GM21360 (cell line): ENCODE results near the gene KDM4B.

Source experiments
- ATAC-seq: cut with Tn5 transposase; IDR thresholded peaks from one replicate; pipeline ENCODE4 v1.9.1; 2021; ENCODE audit warnings: mild to moderate bottlenecking, moderate library complexity; ENCODE audit not compliant: unreplicated experiment

The KDM4B gene

GRCh38 chr19:5119297-5119998 lies 150.5 kb downstream of the KDM4B start:
- ATAC-seq: no peak

DNA sequence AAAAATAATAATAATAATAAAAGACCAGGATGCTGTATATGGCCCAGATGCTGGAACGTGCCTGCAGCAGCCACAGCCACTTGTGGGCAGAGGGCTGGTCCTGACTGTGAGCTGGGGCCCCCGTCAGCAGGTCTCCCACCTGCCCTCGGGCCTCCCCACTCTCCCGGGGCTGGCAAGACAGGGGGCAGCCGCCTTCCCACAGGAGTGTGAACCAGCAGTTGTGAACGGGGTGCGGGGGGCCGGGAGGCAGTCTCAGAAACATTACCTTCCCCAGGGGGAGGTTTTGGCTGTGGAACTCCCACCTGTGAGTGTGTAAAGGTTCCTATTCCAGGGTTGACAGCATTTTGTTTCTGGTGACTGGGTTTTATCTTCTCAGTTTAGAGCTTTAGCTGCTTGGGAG lies 151.4 kb downstream of the KDM4B start:
- ATAC-seq: no peak

- ATAC-seq: no peak
Observed at GRCh38 chr19:5120833-5121232, 151.9 kb downstream of the KDM4B start.

DNA sequence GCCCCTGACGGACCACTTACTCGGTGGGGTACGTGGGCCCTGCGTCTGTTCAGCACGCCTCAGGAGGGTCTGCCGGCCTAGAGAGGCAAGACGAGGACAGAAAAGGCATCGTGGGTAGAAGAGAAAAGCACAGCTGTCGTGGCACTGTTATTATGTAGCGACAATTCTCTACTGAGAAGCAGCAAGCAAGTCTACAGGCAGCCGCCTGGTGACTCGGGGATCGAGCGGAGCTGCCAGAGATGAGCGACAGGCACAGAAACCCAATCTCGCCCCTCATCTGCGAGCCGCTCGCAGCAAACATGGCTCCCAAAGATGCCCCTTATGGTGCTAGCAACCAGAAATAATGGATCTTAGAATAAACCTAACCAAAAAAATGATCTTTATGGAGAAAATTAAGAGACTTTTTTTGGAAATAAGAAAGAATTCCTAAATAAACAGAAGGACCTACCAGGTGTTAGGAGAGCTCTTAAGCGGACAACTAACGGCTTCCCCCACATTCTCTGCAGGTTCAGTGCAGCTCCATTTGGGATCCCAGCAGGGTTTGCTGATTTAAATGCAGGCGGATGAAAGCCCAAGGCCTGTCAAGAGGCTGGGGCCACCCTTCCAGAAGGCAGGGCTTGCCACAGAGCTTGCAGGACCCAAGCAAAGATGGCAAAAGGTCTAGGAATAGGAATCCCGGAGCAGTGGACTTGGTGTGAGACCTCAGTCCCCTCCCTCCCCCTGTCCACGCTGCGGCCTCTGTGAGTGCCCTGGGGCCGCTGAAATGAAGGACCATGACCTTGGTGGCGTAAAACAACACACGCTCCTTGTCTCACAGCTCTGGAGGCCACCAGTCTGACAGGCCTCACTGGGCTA lies 152.6 kb downstream of the KDM4B start:
- ATAC-seq: no peak

DNA sequence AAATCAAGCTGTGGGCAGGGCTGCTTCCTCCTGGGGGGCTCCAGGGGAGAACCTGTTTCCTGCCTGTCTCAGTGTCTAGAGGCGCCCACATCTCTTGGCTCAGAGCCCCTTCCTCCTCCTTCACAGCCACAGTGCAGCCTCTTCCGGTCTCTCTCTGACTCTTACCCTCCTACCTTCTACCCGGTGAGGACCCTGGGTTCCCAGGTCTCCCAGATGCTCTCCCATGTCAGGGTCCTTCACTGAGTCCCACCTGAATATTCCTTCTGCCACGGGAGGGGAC lies 153.1 kb downstream of the KDM4B start:
- no peak for ATAC-seq

DNA sequence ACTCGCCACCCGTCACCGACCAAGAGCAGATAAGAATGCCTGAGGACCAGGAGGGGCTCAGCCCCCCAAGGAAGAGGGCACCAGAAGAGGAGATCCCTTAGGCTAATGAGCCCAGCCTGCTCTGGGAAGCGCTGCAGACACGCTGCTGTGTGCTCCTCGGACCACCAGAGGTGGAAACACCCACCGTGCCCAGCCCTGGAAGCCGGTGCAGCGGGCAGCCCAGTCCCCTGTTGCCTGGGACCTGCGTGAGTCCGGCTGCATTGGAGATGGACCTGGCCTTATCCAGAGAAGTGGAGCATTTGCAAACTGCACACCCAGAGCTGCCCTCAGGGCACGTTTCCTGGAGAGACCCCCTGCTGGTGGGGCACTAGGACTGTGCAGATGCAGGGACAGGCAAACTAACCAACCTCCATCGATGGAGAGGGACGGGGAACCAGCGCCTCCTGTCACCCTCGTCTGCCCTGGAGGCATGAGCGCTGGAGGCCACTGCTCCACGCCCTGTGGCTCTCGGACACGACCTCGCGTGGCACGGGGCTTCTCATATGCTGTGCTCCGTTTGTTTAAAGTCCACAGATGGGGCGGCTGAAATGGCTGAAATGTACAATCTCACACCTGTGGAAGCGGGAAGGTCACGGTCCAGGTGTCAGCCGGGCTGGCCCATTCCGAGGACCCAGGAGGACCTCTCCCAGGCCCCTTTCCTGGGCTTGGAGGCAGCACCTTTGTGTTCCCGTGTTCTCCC lies 153.9 kb downstream of the KDM4B start:
- ATAC-seq: no peak

GRCh38 chr19:5123646-5124045 lies 154.7 kb downstream of the KDM4B start:
- ATAC-seq: no peak

DNA sequence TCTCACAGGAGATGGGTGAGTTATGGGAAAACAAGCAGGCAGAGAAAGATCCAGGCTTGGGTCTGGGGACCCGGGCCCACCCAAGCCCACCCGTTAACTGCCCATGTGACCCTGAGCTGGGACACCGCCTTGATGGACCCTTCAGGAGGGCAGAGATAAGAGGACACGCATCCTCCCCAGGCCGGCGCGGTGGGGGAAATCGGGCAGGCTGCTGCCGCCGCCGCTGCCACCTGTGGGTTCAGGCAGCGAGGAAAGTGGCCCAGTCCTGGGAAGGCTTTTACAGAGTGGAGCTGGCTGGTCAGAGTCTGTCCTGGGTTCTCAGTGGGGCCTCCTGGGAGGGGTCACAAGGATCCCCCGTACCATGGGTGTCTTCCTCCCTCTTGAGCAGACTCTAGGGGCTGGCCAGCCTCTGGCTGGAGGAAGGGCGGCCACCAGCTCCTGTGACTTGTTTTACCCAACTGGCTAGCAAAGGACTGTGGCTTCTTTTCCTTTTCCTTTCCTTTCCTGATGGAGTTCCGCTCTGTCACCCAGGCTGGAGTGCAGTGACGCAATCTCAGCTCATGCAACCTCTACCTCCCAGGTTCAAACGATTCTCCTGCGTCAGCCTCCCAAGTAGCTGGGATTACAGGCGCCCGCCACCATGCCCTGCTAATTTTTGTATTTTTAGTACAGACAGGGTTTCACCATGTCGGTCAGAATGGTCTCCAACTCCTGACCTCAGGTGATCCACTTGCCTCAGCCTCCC lies 155.4 kb downstream of the KDM4B start:
- no peak for ATAC-seq

- no peak for ATAC-seq
Observed at GRCh38 chr19:5125376-5125775, 156.5 kb downstream of the KDM4B start.

DNA sequence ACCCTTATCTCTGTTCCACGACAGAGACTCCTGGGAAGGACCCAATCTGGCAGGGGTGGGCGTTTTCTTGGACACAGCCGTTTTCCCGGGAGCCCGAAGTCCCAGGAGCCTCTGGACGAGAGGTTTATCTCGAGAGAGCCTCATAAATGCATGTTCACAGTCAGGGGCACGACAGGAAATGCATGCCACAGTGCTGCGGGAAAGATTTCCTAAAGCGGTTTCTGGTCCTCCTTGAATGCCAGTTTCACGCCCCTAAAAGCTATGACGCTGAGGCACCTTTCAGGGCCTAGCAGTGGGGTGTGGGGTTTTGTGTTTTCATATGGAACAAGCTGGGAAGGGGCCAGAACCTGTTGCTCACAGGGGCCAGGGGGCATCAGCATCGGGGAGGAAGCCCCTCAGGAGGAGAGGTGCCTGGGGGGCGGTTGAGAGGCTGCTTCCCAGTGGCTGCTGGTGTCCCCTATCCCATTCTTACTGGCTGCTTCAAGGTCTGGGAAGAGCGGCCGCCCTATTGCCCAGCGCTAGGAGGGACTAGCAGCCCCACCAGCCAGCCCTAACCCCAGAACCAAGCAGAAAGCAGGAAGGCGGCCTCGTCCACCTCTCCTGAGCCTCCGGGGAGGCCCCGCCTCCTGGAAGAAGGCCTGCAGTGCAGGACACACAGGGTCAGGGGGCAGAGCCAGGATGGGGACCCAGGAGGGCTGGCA lies 157.0 kb downstream of the KDM4B start:
- no peak for ATAC-seq

- ATAC-seq: no peak
Observed at GRCh38 chr19:5126498-5127223, 157.7 kb downstream of the KDM4B start.

- ATAC-seq: no peak
Observed at GRCh38 chr19:5127717-5128116, 158.8 kb downstream of the KDM4B start.

- ATAC-seq: no peak
Observed at GRCh38 chr19:5128251-5128935, 159.5 kb downstream of the KDM4B start.

DNA sequence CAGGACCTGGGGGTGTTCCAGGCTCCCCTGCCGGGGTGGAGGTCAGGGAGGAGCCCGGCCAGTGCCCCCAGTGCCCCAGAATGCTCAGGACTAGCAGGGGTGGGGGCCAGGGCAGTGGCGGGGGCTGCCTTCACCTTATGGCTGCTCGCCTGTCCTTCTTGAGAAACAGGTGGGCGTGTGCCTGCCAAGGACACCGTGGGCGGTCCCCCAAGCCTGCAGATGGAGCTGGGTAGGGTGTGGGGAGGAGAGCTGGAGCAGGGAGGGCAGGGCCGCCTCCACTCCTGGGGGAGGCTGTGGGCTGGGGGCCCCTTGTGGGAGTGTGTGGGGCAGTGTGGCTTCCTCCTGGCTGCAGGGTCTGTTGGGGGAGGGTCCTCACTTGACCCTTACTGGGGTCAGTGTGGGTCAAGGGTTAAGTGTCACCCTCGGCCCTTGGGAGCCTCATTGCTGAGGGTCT lies 160.1 kb downstream of the KDM4B start:
- no peak for ATAC-seq

DNA sequence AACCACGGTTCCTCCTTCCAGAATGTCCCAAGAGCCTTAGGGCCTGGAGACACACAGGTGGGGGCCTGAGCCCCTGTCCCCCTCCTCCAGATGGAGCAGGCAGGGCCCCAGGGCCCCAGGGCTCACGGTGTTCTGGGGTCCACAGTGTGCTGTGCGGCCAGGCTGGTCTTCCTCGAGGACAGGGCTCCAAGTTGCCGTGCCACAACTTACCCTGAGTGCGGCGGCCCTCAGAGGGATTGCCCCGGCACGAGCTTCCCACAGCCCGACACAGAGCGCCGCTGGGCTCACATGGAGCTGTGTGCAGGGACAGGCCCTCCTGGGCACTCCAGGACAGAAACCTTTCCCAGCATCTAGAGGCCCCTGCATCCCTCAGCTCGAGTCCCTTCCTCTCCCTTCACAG lies 160.8 kb downstream of the KDM4B start:
- no peak for ATAC-seq

GRCh38 chr19:5130371-5131030 lies 161.6 kb downstream of the KDM4B start:
- ATAC-seq: no peak

DNA sequence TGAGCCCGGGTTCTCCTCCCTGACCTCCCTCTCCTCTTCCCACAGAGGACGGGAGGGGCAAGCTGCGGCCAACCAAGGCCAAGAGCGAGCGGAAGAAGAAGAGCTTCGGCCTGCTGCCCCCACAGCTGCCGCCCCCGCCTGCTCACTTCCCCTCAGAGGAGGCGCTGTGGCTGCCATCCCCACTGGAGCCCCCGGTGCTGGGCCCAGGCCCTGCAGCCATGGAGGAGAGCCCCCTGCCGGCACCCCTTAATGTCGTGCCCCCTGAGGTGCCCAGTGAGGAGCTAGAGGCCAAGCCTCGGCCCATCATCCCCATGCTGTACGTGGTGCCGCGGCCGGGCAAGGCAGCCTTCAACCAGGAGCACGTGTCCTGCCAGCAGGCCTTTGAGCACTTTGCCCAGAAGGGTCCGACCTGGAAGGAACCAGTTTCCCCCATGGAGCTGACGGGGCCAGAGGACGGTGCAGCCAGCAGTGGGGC lies 162.2 kb downstream of the KDM4B start:
- no peak for ATAC-seq

DNA sequence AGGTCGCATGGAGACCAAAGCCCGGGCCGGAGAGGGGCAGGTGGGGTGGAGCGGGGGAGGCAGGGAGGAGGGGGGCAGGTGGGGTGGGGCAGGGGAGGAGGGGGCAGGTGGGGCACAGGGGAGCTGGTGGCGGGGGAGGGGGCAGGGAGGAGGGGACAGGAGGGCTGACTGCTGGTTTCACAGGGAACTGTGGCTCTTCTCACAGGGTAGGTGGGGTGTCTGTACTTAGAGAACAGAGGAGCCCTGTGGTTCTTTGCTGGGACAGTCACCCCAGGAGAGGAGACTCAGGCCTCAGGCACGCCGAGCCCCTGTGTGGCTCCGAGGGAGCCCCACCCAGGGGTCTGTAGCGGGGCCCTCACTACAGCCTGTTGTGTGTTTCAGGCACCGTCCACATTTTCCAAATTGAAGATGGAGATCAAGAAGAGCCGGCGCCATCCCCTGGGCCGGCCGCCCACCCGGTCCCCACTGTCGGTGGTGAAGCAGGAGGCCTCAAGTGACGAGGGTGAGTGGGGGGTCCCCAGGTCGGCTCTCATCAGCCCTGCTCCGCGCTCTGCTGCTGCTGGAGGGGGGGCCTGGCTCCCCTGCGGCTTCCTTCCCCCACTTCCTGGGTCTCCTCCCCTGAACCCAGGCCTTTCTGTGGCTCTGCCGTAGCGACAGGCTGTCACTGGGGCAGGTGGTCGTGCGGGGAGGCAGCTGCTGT lies 162.7 kb downstream of the KDM4B start:
- ATAC-seq: no peak
